ENCODE data around the gene KCTD16. TPM values are rescaled to one million over a fixed set of nuclear protein-coding genes. Genes with fewer than 3 reads are reported as not detected.

The KCTD16 gene
- total and polyA plus RNA-seq, 2 donors = 0.02 to 0.09 TPM

- Histone ChIP-seq H3K9me3 (ENCODE audit: control insufficient read depth in 2 of 2, insufficient read depth in 1 of 2, low read length in 1 of 2) (no peaks in the 10 kb centered on the region), H3K4me3 (ENCODE audit: low read length in 2 of 2) (no peak overlapping the region), H3K36me3 (ENCODE audit: control insufficient read depth in 2 of 2, insufficient read depth in 2 of 2, low read length in 1 of 2) (no peaks in the 10 kb centered on the region), H3K27me3 (ENCODE audit: control insufficient read depth in 2 of 2, insufficient read depth in 1 of 2, low read length in 1 of 2) (no peaks in the 10 kb centered on the region), H3K4me1 (ENCODE audit: control insufficient read depth in 2 of 2, insufficient read depth in 2 of 2, low read length in 2 of 2) (no peaks in the 10 kb centered on the region), H3K27ac (ENCODE audit: low read depth in 1 of 2, low read length in 1 of 2) (no peak overlapping the region)
- DNase-seq (ENCODE audit: low read depth in 6 of 9, low spot score in 9 of 9) = no peak
- WGBS = 94% methylated on average over 2 of the region's 2 CpGs
Observed at GRCh38 chr5:144485540-144485939, 314.9 kb downstream of the KCTD16 start.

- no peak for DNase-seq (ENCODE audit: low read depth in 6 of 9, low spot score in 9 of 9)
- no peak overlapping the region for H3K27ac ChIP-seq (ENCODE audit: low read depth in 1 of 2, low read length in 1 of 2)
- H3K4me3 ChIP-seq (ENCODE audit: low read length in 2 of 2) = no peak overlapping the region
- no peaks in the 10 kb centered on the region for H3K9me3 ChIP-seq (ENCODE audit: control insufficient read depth in 2 of 2, insufficient read depth in 1 of 2, low read length in 1 of 2)
- no peaks in the 10 kb centered on the region for H3K27me3 ChIP-seq (ENCODE audit: control insufficient read depth in 2 of 2, insufficient read depth in 1 of 2, low read length in 1 of 2)
- H3K4me1 ChIP-seq (ENCODE audit: control insufficient read depth in 2 of 2, insufficient read depth in 2 of 2, low read length in 2 of 2) = no peaks in the 10 kb centered on the region
- no peaks in the 10 kb centered on the region for H3K36me3 ChIP-seq (ENCODE audit: control insufficient read depth in 2 of 2, insufficient read depth in 2 of 2, low read length in 1 of 2)
- WGBS = 81% methylated on average over 1 of the region's 1 CpG
Observed at GRCh38 chr5:144487207-144487606, 316.5 kb downstream of the KCTD16 start.

- no peaks in the 10 kb centered on the region for H3K36me3 ChIP-seq (ENCODE audit: control insufficient read depth in 2 of 2, insufficient read depth in 2 of 2, low read length in 1 of 2)
- H3K9me3 ChIP-seq (ENCODE audit: control insufficient read depth in 2 of 2, insufficient read depth in 1 of 2, low read length in 1 of 2) = no peaks in the 10 kb centered on the region
- H3K4me3 ChIP-seq (ENCODE audit: low read length in 2 of 2) = no peak overlapping the region
- no peak for DNase-seq (ENCODE audit: low read depth in 6 of 9, low spot score in 9 of 9)
- no peaks in the 10 kb centered on the region for H3K27me3 ChIP-seq (ENCODE audit: control insufficient read depth in 2 of 2, insufficient read depth in 1 of 2, low read length in 1 of 2)
- no peaks in the 10 kb centered on the region for H3K4me1 ChIP-seq (ENCODE audit: control insufficient read depth in 2 of 2, insufficient read depth in 2 of 2, low read length in 2 of 2)
- no peak overlapping the region for H3K27ac ChIP-seq (ENCODE audit: low read depth in 1 of 2, low read length in 1 of 2)
Observed at GRCh38 chr5:144487761-144488160, 317.1 kb downstream of the KCTD16 start.

- Histone ChIP-seq H3K9me3 (ENCODE audit: control insufficient read depth in 2 of 2, insufficient read depth in 1 of 2, low read length in 1 of 2) (no peaks in the 10 kb centered on the region), H3K4me1 (ENCODE audit: control insufficient read depth in 2 of 2, insufficient read depth in 2 of 2, low read length in 2 of 2) (no peaks in the 10 kb centered on the region), H3K27ac (ENCODE audit: low read depth in 1 of 2, low read length in 1 of 2) (no peak overlapping the region), H3K36me3 (ENCODE audit: control insufficient read depth in 2 of 2, insufficient read depth in 2 of 2, low read length in 1 of 2) (no peaks in the 10 kb centered on the region), H3K27me3 (ENCODE audit: control insufficient read depth in 2 of 2, insufficient read depth in 1 of 2, low read length in 1 of 2) (no peaks in the 10 kb centered on the region), H3K4me3 (ENCODE audit: low read length in 2 of 2) (no peak overlapping the region)
- DNase-seq (ENCODE audit: low read depth in 6 of 9, low spot score in 9 of 9) = no peak
- WGBS = 91% methylated on average over 2 of the region's 2 CpGs
Observed at GRCh38 chr5:144503123-144503522, 332.4 kb downstream of the KCTD16 start.

- H3K27me3 ChIP-seq (ENCODE audit: control insufficient read depth in 2 of 2, insufficient read depth in 1 of 2, low read length in 1 of 2) = no peaks in the 10 kb centered on the region
- no peak overlapping the region for H3K4me3 ChIP-seq (ENCODE audit: low read length in 2 of 2)
- no peak overlapping the region for H3K27ac ChIP-seq (ENCODE audit: low read depth in 1 of 2, low read length in 1 of 2)
- peaks cover 0 to 3% of the 10 kb centered on the region in 2 donors for H3K9me3 ChIP-seq (ENCODE audit: control insufficient read depth in 2 of 2, insufficient read depth in 1 of 2, low read length in 1 of 2)
- H3K4me1 ChIP-seq (ENCODE audit: control insufficient read depth in 2 of 2, insufficient read depth in 2 of 2, low read length in 2 of 2) = no peaks in the 10 kb centered on the region
- no peak for DNase-seq (ENCODE audit: low read depth in 6 of 9, low spot score in 9 of 9)
- no peaks in the 10 kb centered on the region for H3K36me3 ChIP-seq (ENCODE audit: control insufficient read depth in 2 of 2, insufficient read depth in 2 of 2, low read length in 1 of 2)
- 59% methylated on average over 5 of the region's 5 CpGs for WGBS
Observed at GRCh38 chr5:144504929-144505577, 334.4 kb downstream of the KCTD16 start.

GRCh38 chr5:144510845-144511579 is 340.3 kb downstream of the KCTD16 start:
- Histone ChIP-seq H3K36me3 (ENCODE audit: control insufficient read depth in 2 of 2, insufficient read depth in 2 of 2, low read length in 1 of 2) (no peaks in the 10 kb centered on the region), H3K27ac (ENCODE audit: low read depth in 1 of 2, low read length in 1 of 2) (no peak overlapping the region), H3K4me1 (ENCODE audit: control insufficient read depth in 2 of 2, insufficient read depth in 2 of 2, low read length in 2 of 2) (no peaks in the 10 kb centered on the region), H3K9me3 (ENCODE audit: control insufficient read depth in 2 of 2, insufficient read depth in 1 of 2, low read length in 1 of 2) (peaks cover 0 to 3% of the 10 kb centered on the region in 2 donors), H3K4me3 (ENCODE audit: low read length in 2 of 2) (no peak overlapping the region), H3K27me3 (ENCODE audit: control insufficient read depth in 2 of 2, insufficient read depth in 1 of 2, low read length in 1 of 2) (no peaks in the 10 kb centered on the region)
- DNase-seq (ENCODE audit: low read depth in 6 of 9, low spot score in 9 of 9) = no peak
- 91% methylated on average over 10 of the region's 10 CpGs for WGBS

- H3K36me3 ChIP-seq (ENCODE audit: control insufficient read depth in 2 of 2, insufficient read depth in 2 of 2, low read length in 1 of 2) = no peaks in the 10 kb centered on the region
- H3K4me1 ChIP-seq (ENCODE audit: control insufficient read depth in 2 of 2, insufficient read depth in 2 of 2, low read length in 2 of 2) = no peaks in the 10 kb centered on the region
- H3K27ac ChIP-seq (ENCODE audit: low read depth in 1 of 2, low read length in 1 of 2) = no peak overlapping the region
- peaks cover 0 to 3% of the 10 kb centered on the region in 2 donors for H3K9me3 ChIP-seq (ENCODE audit: control insufficient read depth in 2 of 2, insufficient read depth in 1 of 2, low read length in 1 of 2)
- no peak overlapping the region for H3K4me3 ChIP-seq (ENCODE audit: low read length in 2 of 2)
- 94% methylated on average over 4 of the region's 4 CpGs for WGBS
- no peaks in the 10 kb centered on the region for H3K27me3 ChIP-seq (ENCODE audit: control insufficient read depth in 2 of 2, insufficient read depth in 1 of 2, low read length in 1 of 2)
- no peak for DNase-seq (ENCODE audit: low read depth in 6 of 9, low spot score in 9 of 9)
Observed at GRCh38 chr5:144511580-144512072, 341.0 kb downstream of the KCTD16 start.

GRCh38 chr5:144522698-144523097 is 352.0 kb downstream of the KCTD16 start:
- Histone ChIP-seq H3K27me3 (ENCODE audit: control insufficient read depth in 2 of 2, insufficient read depth in 1 of 2, low read length in 1 of 2) (no peaks in the 10 kb centered on the region), H3K4me1 (ENCODE audit: control insufficient read depth in 2 of 2, insufficient read depth in 2 of 2, low read length in 2 of 2) (no peaks in the 10 kb centered on the region), H3K27ac (ENCODE audit: low read depth in 1 of 2, low read length in 1 of 2) (no peak overlapping the region), H3K9me3 (ENCODE audit: control insufficient read depth in 2 of 2, insufficient read depth in 1 of 2, low read length in 1 of 2) (no peaks in the 10 kb centered on the region), H3K36me3 (ENCODE audit: control insufficient read depth in 2 of 2, insufficient read depth in 2 of 2, low read length in 1 of 2) (no peaks in the 10 kb centered on the region), H3K4me3 (ENCODE audit: low read length in 2 of 2) (no peak overlapping the region)
- 92% methylated on average over 1 of the region's 1 CpG for WGBS
- DNase-seq (ENCODE audit: low read depth in 6 of 9, low spot score in 9 of 9) = no peak

GRCh38 chr5:144525000-144525399 is 354.3 kb downstream of the KCTD16 start:
- H3K4me3 ChIP-seq (ENCODE audit: low read length in 2 of 2) = no peak overlapping the region
- no peaks in the 10 kb centered on the region for H3K27me3 ChIP-seq (ENCODE audit: control insufficient read depth in 2 of 2, insufficient read depth in 1 of 2, low read length in 1 of 2)
- H3K27ac ChIP-seq (ENCODE audit: low read depth in 1 of 2, low read length in 1 of 2) = no peak overlapping the region
- H3K36me3 ChIP-seq (ENCODE audit: control insufficient read depth in 2 of 2, insufficient read depth in 2 of 2, low read length in 1 of 2) = no peaks in the 10 kb centered on the region
- no peak for DNase-seq (ENCODE audit: low read depth in 6 of 9, low spot score in 9 of 9)
- no peaks in the 10 kb centered on the region for H3K4me1 ChIP-seq (ENCODE audit: control insufficient read depth in 2 of 2, insufficient read depth in 2 of 2, low read length in 2 of 2)
- no peaks in the 10 kb centered on the region for H3K9me3 ChIP-seq (ENCODE audit: control insufficient read depth in 2 of 2, insufficient read depth in 1 of 2, low read length in 1 of 2)
- 87% methylated on average over 1 of the region's 1 CpG for WGBS

Data from thymus (tissue), 11 donors.